ENCODE measurements around the gene SERPIND1. TPM values are rescaled to one million over a fixed set of nuclear protein-coding genes. Genes with fewer than 3 reads are reported as not detected.

The SERPIND1 gene
- polyA plus RNA-seq, 1 donor: 0.22 TPM

- no peak for DNase-seq
- H3K36me3 ChIP-seq (ENCODE audit: control insufficient read depth, insufficient read depth, low read length): peaks cover 13% of the 10 kb centered on the region
- H3K4me1 ChIP-seq (ENCODE audit: control insufficient read depth, insufficient read depth, low read length): peaks cover 13% of the 10 kb centered on the region
- 100% methylated on average over 2 of the region's 4 CpGs for WGBS (ENCODE audit: insufficient coverage, low lambda C conversion rate)
- no peak overlapping the region for H3K27ac ChIP-seq (ENCODE audit: low read length)
- no peak overlapping the region for H3K4me3 ChIP-seq (ENCODE audit: low read length)
- no peaks in the 10 kb centered on the region for H3K9me3 ChIP-seq (ENCODE audit: control insufficient read depth, low read depth, low read length)
- no peaks in the 10 kb centered on the region for H3K27me3 ChIP-seq (ENCODE audit: control insufficient read depth, insufficient read depth, low read length)
Observed at GRCh38 chr22:20775342-20775895, 1.5 kb downstream of the SERPIND1 start.

- DNase-seq: no peak
- peaks cover 13% of the 10 kb centered on the region for H3K4me1 ChIP-seq (ENCODE audit: control insufficient read depth, insufficient read depth, low read length)
- H3K27me3 ChIP-seq (ENCODE audit: control insufficient read depth, insufficient read depth, low read length): no peaks in the 10 kb centered on the region
- H3K27ac ChIP-seq (ENCODE audit: low read length): peak overlapping the region; percentile 72
- no peaks in the 10 kb centered on the region for H3K9me3 ChIP-seq (ENCODE audit: control insufficient read depth, low read depth, low read length)
- H3K36me3 ChIP-seq (ENCODE audit: control insufficient read depth, insufficient read depth, low read length): peaks cover 17% of the 10 kb centered on the region
- 100% methylated on average over 2 of the region's 17 CpGs for WGBS (ENCODE audit: insufficient coverage, low lambda C conversion rate)
- no peak overlapping the region for H3K4me3 ChIP-seq (ENCODE audit: low read length)
Observed at GRCh38 chr22:20776624-20777405, 2.9 kb downstream of the SERPIND1 start.

- H3K4me3 ChIP-seq (ENCODE audit: low read length): no peak overlapping the region
- no peaks in the 10 kb centered on the region for H3K27me3 ChIP-seq (ENCODE audit: control insufficient read depth, insufficient read depth, low read length)
- WGBS (ENCODE audit: insufficient coverage, low lambda C conversion rate): no CpG with 5 or more reads among the region's 10 CpGs
- H3K4me1 ChIP-seq (ENCODE audit: control insufficient read depth, insufficient read depth, low read length): peaks cover 13% of the 10 kb centered on the region
- DNase-seq: peak; percentile 89 to 96
- H3K27ac ChIP-seq (ENCODE audit: low read length): peak overlapping the region; percentile 72
- H3K36me3 ChIP-seq (ENCODE audit: control insufficient read depth, insufficient read depth, low read length): peaks cover 21% of the 10 kb centered on the region
- H3K9me3 ChIP-seq (ENCODE audit: control insufficient read depth, low read depth, low read length): no peaks in the 10 kb centered on the region
Observed at GRCh38 chr22:20777420-20778177, 3.7 kb downstream of the SERPIND1 start.

- H3K27ac ChIP-seq (ENCODE audit: low read length): no peak overlapping the region
- no peak overlapping the region for H3K4me3 ChIP-seq (ENCODE audit: low read length)
- no CpG with 5 or more reads among the region's 25 CpGs for WGBS (ENCODE audit: insufficient coverage, low lambda C conversion rate)
- H3K27me3 ChIP-seq (ENCODE audit: control insufficient read depth, insufficient read depth, low read length): no peaks in the 10 kb centered on the region
- no peaks in the 10 kb centered on the region for H3K9me3 ChIP-seq (ENCODE audit: control insufficient read depth, low read depth, low read length)
- peaks cover 21% of the 10 kb centered on the region for H3K36me3 ChIP-seq (ENCODE audit: control insufficient read depth, insufficient read depth, low read length)
- DNase-seq: no peak
- H3K4me1 ChIP-seq (ENCODE audit: control insufficient read depth, insufficient read depth, low read length): peaks cover 13% of the 10 kb centered on the region
Observed at GRCh38 chr22:20779014-20779817, 5.3 kb downstream of the SERPIND1 start.

- Histone ChIP-seq H3K27ac (ENCODE audit: low read length) (no peak overlapping the region), H3K9me3 (ENCODE audit: control insufficient read depth, low read depth, low read length) (no peaks in the 10 kb centered on the region), H3K4me3 (ENCODE audit: low read length) (no peak overlapping the region), H3K4me1 (ENCODE audit: control insufficient read depth, insufficient read depth, low read length) (peaks cover 13% of the 10 kb centered on the region), H3K27me3 (ENCODE audit: control insufficient read depth, insufficient read depth, low read length) (no peaks in the 10 kb centered on the region), H3K36me3 (ENCODE audit: control insufficient read depth, insufficient read depth, low read length) (peaks cover 21% of the 10 kb centered on the region)
- WGBS (ENCODE audit: insufficient coverage, low lambda C conversion rate): 100% methylated on average over 4 of the region's 5 CpGs
- no peak for DNase-seq
Observed at GRCh38 chr22:20779818-20780158, 5.9 kb downstream of the SERPIND1 start.

- Histone ChIP-seq H3K9me3 (ENCODE audit: control insufficient read depth, low read depth, low read length) (no peaks in the 10 kb centered on the region), H3K27me3 (ENCODE audit: control insufficient read depth, insufficient read depth, low read length) (no peaks in the 10 kb centered on the region), H3K4me1 (ENCODE audit: control insufficient read depth, insufficient read depth, low read length) (peaks cover 13% of the 10 kb centered on the region), H3K27ac (ENCODE audit: low read length) (no peak overlapping the region), H3K36me3 (ENCODE audit: control insufficient read depth, insufficient read depth, low read length) (peaks cover 21% of the 10 kb centered on the region), H3K4me3 (ENCODE audit: low read length) (no peak overlapping the region)
- no peak for DNase-seq
- 80% methylated on average over 3 of the region's 11 CpGs for WGBS (ENCODE audit: insufficient coverage, low lambda C conversion rate)
Observed at GRCh38 chr22:20781272-20781990, 7.5 kb downstream of the SERPIND1 start.

GRCh38 chr22:20782083-20782482 is 8.2 kb downstream of the SERPIND1 start:
- WGBS (ENCODE audit: insufficient coverage, low lambda C conversion rate): no CpG with 5 or more reads among the region's 4 CpGs
- DNase-seq: no peak

GRCh38 chr22:20782596-20783299 is 8.8 kb downstream of the SERPIND1 start:
- Histone ChIP-seq H3K27me3 (ENCODE audit: control insufficient read depth, insufficient read depth, low read length) (no peaks in the 10 kb centered on the region), H3K9me3 (ENCODE audit: control insufficient read depth, low read depth, low read length) (no peaks in the 10 kb centered on the region), H3K4me3 (ENCODE audit: low read length) (no peak overlapping the region), H3K27ac (ENCODE audit: low read length) (no peak overlapping the region), H3K4me1 (ENCODE audit: control insufficient read depth, insufficient read depth, low read length) (peaks cover 5% of the 10 kb centered on the region), H3K36me3 (ENCODE audit: control insufficient read depth, insufficient read depth, low read length) (peaks cover 33% of the 10 kb centered on the region)
- DNase-seq: no peak
- no CpG with 5 or more reads among the region's 4 CpGs for WGBS (ENCODE audit: insufficient coverage, low lambda C conversion rate)

More at GRCh38 chr22:20782083-20782482, 8.2 kb downstream of the SERPIND1 start:
- no peak overlapping the region for H3K27ac ChIP-seq (ENCODE audit: low read length)
- no peak overlapping the region for H3K4me3 ChIP-seq (ENCODE audit: low read length)
- peaks cover 9% of the 10 kb centered on the region for H3K4me1 ChIP-seq (ENCODE audit: control insufficient read depth, insufficient read depth, low read length)
- no peaks in the 10 kb centered on the region for H3K27me3 ChIP-seq (ENCODE audit: control insufficient read depth, insufficient read depth, low read length)
- H3K36me3 ChIP-seq (ENCODE audit: control insufficient read depth, insufficient read depth, low read length): peaks cover 26% of the 10 kb centered on the region
- no peaks in the 10 kb centered on the region for H3K9me3 ChIP-seq (ENCODE audit: control insufficient read depth, low read depth, low read length)

GRCh38 chr22:20783300-20783673 is 9.4 kb downstream of the SERPIND1 start:
- peaks cover 38% of the 10 kb centered on the region for H3K36me3 ChIP-seq (ENCODE audit: control insufficient read depth, insufficient read depth, low read length)
- H3K4me3 ChIP-seq (ENCODE audit: low read length): no peak overlapping the region
- WGBS (ENCODE audit: insufficient coverage, low lambda C conversion rate): no CpG with 5 or more reads among the region's 3 CpGs

More at GRCh38 chr22:20783300-20783673, 9.4 kb downstream of the SERPIND1 start:
- no peaks in the 10 kb centered on the region for H3K27me3 ChIP-seq (ENCODE audit: control insufficient read depth, insufficient read depth, low read length)
- H3K27ac ChIP-seq (ENCODE audit: low read length): no peak overlapping the region
- no peak for DNase-seq
- peaks cover under 1% of the 10 kb centered on the region for H3K4me1 ChIP-seq (ENCODE audit: control insufficient read depth, insufficient read depth, low read length)
- H3K9me3 ChIP-seq (ENCODE audit: control insufficient read depth, low read depth, low read length): no peaks in the 10 kb centered on the region
